Measurements from ENCODE around the gene FBXO48.

Gene FBXO48

DNA sequence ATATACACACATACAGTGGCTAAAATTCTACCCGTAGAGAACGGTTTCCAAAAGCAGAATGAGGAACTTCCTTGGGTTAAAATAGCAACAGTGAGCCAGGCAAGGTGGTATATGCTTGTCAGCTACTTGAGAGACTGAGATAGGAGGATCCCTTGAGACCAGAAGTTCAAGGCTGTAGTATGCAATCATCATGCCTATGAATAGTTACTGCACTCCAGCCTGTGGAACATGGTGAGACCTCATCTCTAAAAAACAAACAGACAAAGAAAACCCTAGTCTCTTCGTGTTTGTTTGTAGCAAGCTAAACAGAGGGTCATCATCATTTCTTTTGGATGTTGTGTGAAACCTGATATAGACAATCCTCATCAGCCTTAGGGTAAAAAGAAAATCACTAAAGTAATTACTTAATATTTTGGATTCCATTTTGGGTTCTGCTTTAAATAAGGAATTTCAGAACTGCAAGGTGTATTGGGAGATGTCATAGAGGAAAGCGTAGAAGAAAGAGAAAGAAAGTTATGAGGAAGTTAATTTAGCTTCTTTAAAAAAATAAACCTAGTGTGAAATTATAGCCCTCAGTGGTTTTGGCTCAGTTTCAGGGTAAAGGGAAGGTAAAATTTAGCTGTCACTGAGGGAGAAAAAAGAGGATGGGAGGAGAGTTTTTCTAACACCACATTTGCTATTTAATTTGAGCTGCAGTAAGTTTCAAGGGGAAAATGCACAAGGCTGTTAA, 55.5 kb downstream of the FBXO48 start:
- no peak for DNase-seq (ENCODE audit: low read depth)
